ENCODE results near the gene ALKBH8.
"Not testable (repeated sequence)": the region's sequence is repeated elsewhere in the genome, so short reads cannot be mapped to it uniquely, and the experiment has no call there.

Gene ALKBH8

DNA sequence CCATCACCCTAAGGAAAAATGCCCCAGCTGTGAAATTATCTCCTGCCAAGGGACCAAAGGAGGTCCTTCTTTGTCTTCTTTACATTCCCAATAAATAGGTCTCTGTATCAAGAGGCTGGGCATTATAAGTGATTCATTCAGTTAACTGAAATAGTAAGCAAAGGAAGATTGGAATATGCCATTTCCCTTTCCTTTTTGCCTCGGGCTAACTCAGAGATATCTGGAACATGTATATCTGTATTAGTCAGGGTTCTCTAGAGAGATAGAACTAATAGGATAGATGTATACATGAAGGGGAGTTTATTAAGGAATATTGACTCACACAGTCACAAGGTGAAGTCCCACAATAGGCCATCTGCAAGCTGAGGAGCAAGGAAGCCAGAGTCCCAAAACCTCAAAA, 92.6 kb downstream of the ALKBH8 start:
- DNase-seq (ENCODE audit: low read depth) = no peak
- no peak overlapping the region for H3K4me3 ChIP-seq (ENCODE audit: control insufficient read depth, low read depth, low read length)
- TF ChIP-seq, protein P1, sequence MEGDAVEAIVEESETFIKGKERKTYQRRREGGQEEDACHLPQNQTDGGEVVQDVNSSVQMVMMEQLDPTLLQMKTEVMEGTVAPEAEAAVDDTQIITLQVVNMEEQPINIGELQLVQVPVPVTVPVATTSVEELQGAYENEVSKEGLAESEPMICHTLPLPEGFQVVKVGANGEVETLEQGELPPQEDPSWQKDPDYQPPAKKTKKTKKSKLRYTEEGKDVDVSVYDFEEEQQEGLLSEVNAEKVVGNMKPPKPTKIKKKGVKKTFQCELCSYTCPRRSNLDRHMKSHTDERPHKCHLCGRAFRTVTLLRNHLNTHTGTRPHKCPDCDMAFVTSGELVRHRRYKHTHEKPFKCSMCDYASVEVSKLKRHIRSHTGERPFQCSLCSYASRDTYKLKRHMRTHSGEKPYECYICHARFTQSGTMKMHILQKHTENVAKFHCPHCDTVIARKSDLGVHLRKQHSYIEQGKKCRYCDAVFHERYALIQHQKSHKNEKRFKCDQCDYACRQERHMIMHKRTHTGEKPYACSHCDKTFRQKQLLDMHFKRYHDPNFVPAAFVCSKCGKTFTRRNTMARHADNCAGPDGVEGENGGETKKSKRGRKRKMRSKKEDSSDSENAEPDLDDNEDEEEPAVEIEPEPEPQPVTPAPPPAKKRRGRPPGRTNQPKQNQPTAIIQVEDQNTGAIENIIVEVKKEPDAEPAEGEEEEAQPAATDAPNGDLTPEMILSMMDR (IDR thresholded peaks at IDR 0.05; ENCODE audit: control insufficient read depth, insufficient read depth, low read depth, low read length, missing control alignments) = no peak

DNA sequence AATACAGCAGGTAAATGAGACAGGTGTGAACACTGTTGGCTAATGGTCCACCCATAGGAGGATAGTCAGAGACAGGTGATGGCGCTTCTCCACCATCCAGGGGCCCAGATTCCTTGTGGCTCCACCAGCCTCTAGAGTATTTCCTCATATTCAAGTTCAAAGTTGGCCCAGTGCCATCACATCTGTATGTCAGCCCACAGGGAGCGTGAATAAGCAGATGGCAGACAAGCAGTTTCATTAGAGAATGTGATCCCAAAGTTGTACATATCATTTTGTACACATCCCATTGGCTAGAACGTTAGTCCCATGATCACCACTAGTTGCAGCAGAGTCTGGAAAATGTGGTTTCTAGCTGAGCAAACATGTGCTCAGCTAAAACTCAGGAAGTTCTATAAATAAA, 96.9 kb downstream of the ALKBH8 start:
- TF ChIP-seq, protein P1 (IDR thresholded peaks at IDR 0.05; ENCODE audit: control insufficient read depth, insufficient read depth, low read depth, low read length, missing control alignments) = no peak
- H3K4me3 ChIP-seq (ENCODE audit: control insufficient read depth, low read depth, low read length) = no peak overlapping the region
- no peak for DNase-seq (ENCODE audit: low read depth)

DNA sequence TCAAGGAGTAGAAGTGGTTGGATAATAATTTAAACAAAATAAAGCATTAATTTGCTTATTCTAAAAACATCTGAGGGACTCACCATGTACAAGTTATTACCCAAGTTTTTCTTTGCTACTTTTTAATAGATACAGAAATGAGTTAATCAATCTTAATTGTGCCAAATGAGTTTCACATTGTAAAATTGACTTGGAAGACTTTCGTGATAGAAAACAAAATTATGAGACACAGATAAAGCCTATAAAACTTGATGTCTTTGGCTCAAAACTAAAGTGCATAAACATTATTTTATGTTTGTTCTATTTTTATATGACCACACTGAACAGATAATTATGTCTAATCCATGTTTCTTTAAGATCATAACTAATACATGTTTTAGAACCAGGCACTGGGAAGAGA, 97.8 kb downstream of the ALKBH8 start:
- TF ChIP-seq, protein P1 (IDR thresholded peaks at IDR 0.05; ENCODE audit: control insufficient read depth, insufficient read depth, low read depth, low read length, missing control alignments) = no peak
- H3K4me3 ChIP-seq (ENCODE audit: control insufficient read depth, low read depth, low read length) = no peak overlapping the region
- no peak for DNase-seq (ENCODE audit: low read depth)

GRCh38 chr11:107466275-107466866, 99.2 kb downstream of the ALKBH8 start:
- not testable (repeated sequence) for DNase-seq (ENCODE audit: low read depth); H3K4me3 ChIP-seq (ENCODE audit: control insufficient read depth, low read depth, low read length)

DNA sequence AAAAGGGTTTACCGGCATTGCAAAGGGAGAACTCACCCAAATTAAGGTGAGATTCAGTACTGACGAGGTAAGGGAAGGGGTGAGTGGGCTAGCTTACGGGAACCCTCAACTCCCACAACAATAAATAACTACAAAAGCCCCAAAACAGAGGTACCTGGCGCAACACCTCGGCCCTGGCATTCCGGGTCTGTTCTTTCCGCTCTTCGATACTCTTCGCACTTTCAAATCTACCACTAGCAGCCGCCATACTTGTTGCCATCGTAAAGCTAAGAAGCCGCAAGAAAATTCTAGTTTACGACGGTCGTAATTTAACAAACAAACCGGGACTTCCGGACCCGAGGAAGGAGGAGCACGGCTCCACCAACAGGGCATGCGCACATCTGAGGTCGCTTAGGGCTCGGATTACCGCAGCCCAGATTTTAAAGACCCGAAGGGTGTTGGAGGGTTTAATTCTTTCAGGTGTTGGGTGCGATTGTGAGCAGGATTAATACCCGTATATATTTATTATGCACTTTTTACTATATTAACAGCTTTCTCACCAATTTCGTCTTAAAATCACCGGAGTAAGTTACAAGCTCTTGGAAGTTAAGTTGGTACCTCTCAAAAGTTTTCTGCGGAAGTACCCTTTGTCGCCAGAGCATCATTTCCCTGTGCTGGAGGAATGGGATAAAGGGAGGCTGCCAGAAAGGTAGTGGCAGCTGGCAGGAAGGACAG, 107.8 kb downstream of the ALKBH8 start, which contains the start of gene CWF19L2:
Gene CWF19L2, minus strand, starts transcription at position 268 of the 714 bp plus-strand sequence. Its CDS starts 9 bp downstream, at position 259.
- peak; percentile 83 for DNase-seq (ENCODE audit: low read depth)
- peak within 1 kb of the TSS; percentile 85 for H3K4me3 ChIP-seq (ENCODE audit: control insufficient read depth, low read depth, low read length)
- TF ChIP-seq, protein P1 (IDR thresholded peaks at IDR 0.05; ENCODE audit: control insufficient read depth, insufficient read depth, low read depth, low read length, missing control alignments) = peak; percentile 16

DNA sequence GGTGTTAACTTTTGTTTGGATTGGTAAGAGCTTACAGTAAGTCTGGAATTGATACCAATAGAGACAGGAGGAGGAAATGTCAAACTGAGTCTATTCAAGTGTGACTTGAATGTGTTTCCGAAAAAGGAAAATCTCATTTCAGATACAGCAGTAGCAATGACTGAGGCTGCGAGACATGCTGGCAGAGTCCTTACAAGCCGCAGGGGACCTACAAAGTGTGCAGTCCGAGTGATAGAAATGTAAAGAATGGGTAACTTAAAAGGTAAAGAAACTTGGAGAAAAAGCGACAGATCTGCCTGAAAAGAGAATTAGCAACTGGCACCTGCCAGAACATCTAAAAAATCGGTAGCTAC, 108.4 kb downstream of the ALKBH8 start:
- no peak for DNase-seq (ENCODE audit: low read depth)
- H3K4me3 ChIP-seq (ENCODE audit: control insufficient read depth, low read depth, low read length) = peak overlapping the region; percentile 85
- TF ChIP-seq, protein P1 (IDR thresholded peaks at IDR 0.05; ENCODE audit: control insufficient read depth, insufficient read depth, low read depth, low read length, missing control alignments) = no peak

- H3K4me3 ChIP-seq (ENCODE audit: control insufficient read depth, low read depth, low read length) = no peak overlapping the region
- no peak for DNase-seq (ENCODE audit: low read depth)
- TF ChIP-seq, protein P1 (IDR thresholded peaks at IDR 0.05; ENCODE audit: control insufficient read depth, insufficient read depth, low read depth, low read length, missing control alignments) = no peak
Measured at GRCh38 chr11:107453594-107454286, 111.8 kb downstream of the ALKBH8 start.
